ENCODE results near the gene UST. TPM values are rescaled to one million over a fixed set of nuclear protein-coding genes. Genes with fewer than 3 reads are reported as not detected.

The UST gene
- total RNA-seq, 1 donor from 2014 or later: 5.5 TPM

GRCh38 chr6:148818939-148819575 lies 72.2 kb downstream of the UST start:
- DNase-seq (ENCODE audit: low read depth, low spot score): no peak
- H3K4me3 Mint-ChIP-seq: no peak overlapping the region

GRCh38 chr6:148819852-148820251 lies 73.0 kb downstream of the UST start:
- no peaks in the 10 kb centered on the region for H3K27me3 Mint-ChIP-seq (ENCODE audit: low read depth)
- H3K27ac Mint-ChIP-seq (ENCODE audit: unreplicated experiment): peak overlapping the region; percentile 55
- peaks cover 3% of the 10 kb centered on the region for H3K9me3 Mint-ChIP-seq
- H3K36me3 Mint-ChIP-seq (ENCODE audit: low read depth): peaks cover 4% of the 10 kb centered on the region
- no peak overlapping the region for H3K4me3 Mint-ChIP-seq
- no peak for DNase-seq (ENCODE audit: low read depth, low spot score)
- H3K4me1 Mint-ChIP-seq: peaks cover 20% of the 10 kb centered on the region
- no peak for TF ChIP-seq CTCF (conservative IDR thresholded peaks at IDR 0.05)

More at GRCh38 chr6:148818939-148819575, 72.2 kb downstream of the UST start:
- Mint-ChIP-seq H3K4me1 (peaks cover 20% of the 10 kb centered on the region), H3K27me3 (ENCODE audit: low read depth) (no peaks in the 10 kb centered on the region), H3K27ac (ENCODE audit: unreplicated experiment) (no peak overlapping the region), H3K36me3 (ENCODE audit: low read depth) (peaks cover 3% of the 10 kb centered on the region), H3K9me3 (peaks cover 5% of the 10 kb centered on the region)
- TF ChIP-seq CTCF (conservative IDR thresholded peaks at IDR 0.05): no peak

GRCh38 chr6:148822819-148823218 lies 76.0 kb downstream of the UST start:
- Mint-ChIP-seq H3K27me3 (ENCODE audit: low read depth) (no peaks in the 10 kb centered on the region), H3K27ac (ENCODE audit: unreplicated experiment) (no peak overlapping the region), H3K4me1 (peaks cover 19% of the 10 kb centered on the region), H3K36me3 (ENCODE audit: low read depth) (peaks cover 3% of the 10 kb centered on the region), H3K9me3 (peaks cover 4% of the 10 kb centered on the region), H3K4me3 (no peak overlapping the region)
- no peak for DNase-seq (ENCODE audit: low read depth, low spot score)
- TF ChIP-seq CTCF (conservative IDR thresholded peaks at IDR 0.05): no peak

GRCh38 chr6:148824291-148824690 lies 77.5 kb downstream of the UST start:
- H3K9me3 Mint-ChIP-seq: peaks cover 4% of the 10 kb centered on the region
- H3K4me1 Mint-ChIP-seq: peaks cover 7% of the 10 kb centered on the region
- peaks cover 3% of the 10 kb centered on the region for H3K36me3 Mint-ChIP-seq (ENCODE audit: low read depth)

GRCh38 chr6:148824960-148825359 lies 78.1 kb downstream of the UST start:
- TF ChIP-seq CTCF (conservative IDR thresholded peaks at IDR 0.05): no peak
- Mint-ChIP-seq H3K9me3 (peaks cover 4% of the 10 kb centered on the region), H3K36me3 (ENCODE audit: low read depth) (peaks cover 3% of the 10 kb centered on the region), H3K27ac (ENCODE audit: unreplicated experiment) (no peak overlapping the region), H3K4me3 (no peak overlapping the region), H3K4me1 (no peaks in the 10 kb centered on the region), H3K27me3 (ENCODE audit: low read depth) (no peaks in the 10 kb centered on the region)
- no peak for DNase-seq (ENCODE audit: low read depth, low spot score)

More at GRCh38 chr6:148824291-148824690, 77.5 kb downstream of the UST start:
- no peak for TF ChIP-seq CTCF (conservative IDR thresholded peaks at IDR 0.05)
- H3K27ac Mint-ChIP-seq (ENCODE audit: unreplicated experiment): no peak overlapping the region
- no peak overlapping the region for H3K4me3 Mint-ChIP-seq
- H3K27me3 Mint-ChIP-seq (ENCODE audit: low read depth): no peaks in the 10 kb centered on the region
- DNase-seq (ENCODE audit: low read depth, low spot score): no peak
